ENCODE data around the gene ARFGAP3. TPM values are rescaled to one million over a fixed set of nuclear protein-coding genes. Genes with fewer than 3 reads are reported as not detected.

ARFGAP3 gene
- total RNA-seq, 1 donor from 2014 or later = 53.7 TPM

- Histone ChIP-seq H3K27me3 (no peaks in the 10 kb centered on the region), H3K4me3 (no peak overlapping the region), H3K27ac (no peak overlapping the region), H3K36me3 (no peaks in the 10 kb centered on the region), H3K9me3 (no peaks in the 10 kb centered on the region), H3K4me1 (peaks cover 25% of the 10 kb centered on the region)
- ATAC-seq (no peak), DNase-seq (no peak)
- TF ChIP-seq CTCF (IDR thresholded peaks at IDR 0.05) = peak; percentile 7
- intact Hi-C loops (cut with DNase I) = no loop called here
Measured at GRCh38 chr22:42901790-42902508, 44.9 kb upstream of the ARFGAP3 start.

GRCh38 chr22:42897960-42898359 is 40.9 kb upstream of the ARFGAP3 start:
- no peak for DNase-seq
- no peak for ATAC-seq
- no peaks in the 10 kb centered on the region for H3K9me3 ChIP-seq
- H3K27ac ChIP-seq = no peak overlapping the region
- H3K4me1 ChIP-seq = peaks cover 35% of the 10 kb centered on the region
- no peak overlapping the region for H3K4me3 ChIP-seq
- TF ChIP-seq CTCF (IDR thresholded peaks at IDR 0.05) = no peak
- H3K36me3 ChIP-seq = no peaks in the 10 kb centered on the region
- no peaks in the 10 kb centered on the region for H3K27me3 ChIP-seq
- intact Hi-C loops (cut with DNase I) = no loop called here

GRCh38 chr22:42895541-42895981 is 38.5 kb upstream of the ARFGAP3 start:
- DNase-seq = peak; percentile 79
- intact Hi-C loops (cut with DNase I) = no loop called here
- H3K4me1 ChIP-seq = peaks cover 52% of the 10 kb centered on the region

GRCh38 chr22:42895087-42895486 is 38.0 kb upstream of the ARFGAP3 start:
- no peak for TF ChIP-seq CTCF (IDR thresholded peaks at IDR 0.05)
- DNase-seq (no peak), ATAC-seq (peak; percentile 28)
- Histone ChIP-seq H3K27me3 (no peaks in the 10 kb centered on the region), H3K4me1 (peaks cover 53% of the 10 kb centered on the region), H3K9me3 (no peaks in the 10 kb centered on the region), H3K36me3 (peaks cover 9% of the 10 kb centered on the region), H3K27ac (peak overlapping the region; percentile 61), H3K4me3 (no peak overlapping the region)
- intact Hi-C loops (cut with DNase I) = no loop called here

More at GRCh38 chr22:42895541-42895981, 38.5 kb upstream of the ARFGAP3 start:
- Histone ChIP-seq H3K4me3 (no peak overlapping the region), H3K27ac (peak overlapping the region; percentile 61), H3K27me3 (no peaks in the 10 kb centered on the region), H3K36me3 (peaks cover 4% of the 10 kb centered on the region), H3K9me3 (no peaks in the 10 kb centered on the region)
- no peak for TF ChIP-seq CTCF (IDR thresholded peaks at IDR 0.05)
- peak; percentile 71 for ATAC-seq

- ATAC-seq (no peak), DNase-seq (no peak)
- Histone ChIP-seq H3K4me1 (peaks cover 53% of the 10 kb centered on the region), H3K9me3 (no peaks in the 10 kb centered on the region), H3K36me3 (peaks cover 21% of the 10 kb centered on the region), H3K27ac (peak overlapping the region; percentile 72), H3K4me3 (no peak overlapping the region), H3K27me3 (no peaks in the 10 kb centered on the region)
- intact Hi-C loops (cut with DNase I) = no loop called here
- no peak for TF ChIP-seq CTCF (IDR thresholded peaks at IDR 0.05)
Measured at GRCh38 chr22:42893371-42894150, 36.5 kb upstream of the ARFGAP3 start.
